SK-N-SH treated with all-trans-retinoic acid at 6 μM for 48 hours (cell line): ENCODE results near the gene BAG1.

Experiments
- ARNTL ChIP-seq: fragments of 450-650 bp; formaldehyde crosslinking; IDR thresholded peaks from 2 replicates; pipeline ENCODE4 v1.5.0; 2020; ENCODE audit warnings: low read depth, mild to moderate bottlenecking, moderate library complexity, borderline replicate concordance
- BACH2 ChIP-seq: fragments of 250-450 bp; sonication (Bioruptor Pico); IDR thresholded peaks from 2 replicates; pipeline ENCODE4 v1.9.0; 2021; ENCODE audit warnings: mild to moderate bottlenecking, borderline replicate concordance
- ESRRG ChIP-seq: fragments of 250-450 bp; sonication (Bioruptor Pico); IDR thresholded peaks from 2 replicates; pipeline ENCODE4 v1.6.1; 2021; ENCODE audit warnings: mild to moderate bottlenecking
- GLIS3 ChIP-seq: fragments of 250-450 bp; sonication (Bioruptor Pico); IDR thresholded peaks from 2 replicates; pipeline ENCODE4 v1.5.0; 2020; ENCODE audit warnings: mild to moderate bottlenecking, moderate library complexity
- PATZ1 ChIP-seq: fragments of 250-450 bp; sonication (Bioruptor Pico); IDR thresholded peaks from 2 replicates; pipeline ENCODE4 v1.8.0; 2020; ENCODE audit warnings: mild to moderate bottlenecking, moderate library complexity, borderline replicate concordance
- RARB ChIP-seq: fragments of 250-450 bp; sonication (Bioruptor Pico); IDR thresholded peaks from 2 replicates; pipeline ENCODE4 v1.8.0; 2021; ENCODE audit warnings: mild to moderate bottlenecking, moderate library complexity
- TCF4 ChIP-seq: fragments of 250-450 bp; sonication (Bioruptor Pico); IDR thresholded peaks from 2 replicates; pipeline ENCODE4 v1.8.0; 2021; ENCODE audit warnings: mild to moderate bottlenecking, moderate library complexity, borderline replicate concordance
- TSHZ2 ChIP-seq: fragments of 250-450 bp; sonication (Bioruptor Pico); IDR thresholded peaks from 2 replicates; pipeline ENCODE4 v1.5.0; 2020; ENCODE audit warnings: mild to moderate bottlenecking, moderate library complexity
- ZFP3 ChIP-seq: fragments of 250-450 bp; sonication (Bioruptor Pico); IDR thresholded peaks from 2 replicates; pipeline ENCODE4 v1.5.0; 2020; ENCODE audit warnings: mild to moderate bottlenecking, moderate library complexity
- ZFP30 ChIP-seq: fragments of 450-650 bp; formaldehyde crosslinking; IDR thresholded peaks from 2 replicates; pipeline ENCODE4 v1.5.0; 2022; ENCODE audit warnings: mild to moderate bottlenecking, moderate library complexity
- ZNF70 ChIP-seq: fragments of 450-650 bp; formaldehyde crosslinking; IDR thresholded peaks from 2 replicates; pipeline ENCODE4 v1.5.0; 2020; ENCODE audit warnings: mild to moderate bottlenecking, moderate library complexity

GRCh38 chr9:33232815-33233214, 31.7 kb downstream of the BAG1 start:
- TF ChIP-seq ARNTL (CRISPR knock-in tag) (no peak), GLIS3 (CRISPR knock-in tag) (no peak), ZFP3 (no peak), PATZ1 (CRISPR knock-in tag) (no peak), TSHZ2 (no peak), BACH2 (CRISPR knock-in tag) (no peak), RARB (CRISPR knock-in tag) (no peak), ZNF70 (no peak), TCF4 (CRISPR knock-in tag) (no peak), ESRRG (CRISPR knock-in tag) (no peak), ZFP30 (CRISPR knock-in tag) (no peak)
